GM06990 (cell line): ENCODE data around the gene ARHGAP24.

ENCODE experiments used
- DNase-seq: peaks from one replicate; pipeline ENCODE4 v3.0.0-alpha.2; 2011; ENCODE audit not compliant: insufficient read length; ENCODE audit errors: extremely low read depth
- H3K27me3 ChIP-seq: replicated peaks from 2 replicates; pipeline ENCODE4 v1.6.0; 2011; ENCODE audit warnings: low read length; ENCODE audit not compliant: control insufficient read depth, insufficient read depth
- H3K36me3 ChIP-seq: 2 replicates; pipeline ENCODE4 v1.5.1; 2011; ENCODE audit warnings: low read length; ENCODE audit not compliant: control insufficient read depth, insufficient read depth
- H3K4me3 ChIP-seq: replicated peaks from 2 replicates; pipeline ENCODE4 v1.5.1; 2011; ENCODE audit warnings: low read depth, mild to moderate bottlenecking, control low read depth, low read length
- CTCF ChIP-seq: IDR thresholded peaks from 2 replicates; pipeline ENCODE4 v1.5.1; 2011; ENCODE audit warnings: low read length, control low read depth, mild to moderate bottlenecking, inconsistent platforms; ENCODE audit not compliant: insufficient read depth, poor library complexity, severe bottlenecking

ARHGAP24 gene

DNA sequence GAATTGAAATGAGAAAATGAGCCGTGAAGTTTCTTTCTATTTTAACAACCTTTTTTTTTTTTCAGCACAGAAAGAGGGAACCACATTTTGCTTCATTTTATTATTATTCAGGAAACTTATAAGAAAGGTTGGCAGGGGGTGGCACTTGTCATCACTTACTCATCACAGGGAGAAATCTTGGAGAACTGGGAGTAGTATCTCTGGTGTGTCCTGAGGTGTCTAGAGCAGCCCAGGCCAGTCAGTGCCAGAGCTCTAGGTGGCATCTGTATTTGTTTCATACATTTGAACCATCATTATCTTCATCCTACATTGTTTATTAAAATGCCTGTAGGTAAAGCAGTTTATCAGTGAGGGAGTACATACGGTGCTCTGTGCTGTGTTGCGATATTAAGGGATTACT lies 43.8 kb upstream of the ARHGAP24 start:
- H3K4me3 ChIP-seq, result no peak overlapping the region
- H3K36me3 ChIP-seq, result no peaks in the 10 kb centered on the region
- no peak for TF ChIP-seq CTCF
- no peaks in the 10 kb centered on the region for H3K27me3 ChIP-seq
- no peak for DNase-seq

GRCh38 chr4:85431881-85432485 lies 43.0 kb upstream of the ARHGAP24 start:
- Histone ChIP-seq H3K36me3 (no peaks in the 10 kb centered on the region), H3K4me3 (no peak overlapping the region), H3K27me3 (no peaks in the 10 kb centered on the region)
- DNase-seq, result no peak
- TF ChIP-seq CTCF, result no peak

DNA sequence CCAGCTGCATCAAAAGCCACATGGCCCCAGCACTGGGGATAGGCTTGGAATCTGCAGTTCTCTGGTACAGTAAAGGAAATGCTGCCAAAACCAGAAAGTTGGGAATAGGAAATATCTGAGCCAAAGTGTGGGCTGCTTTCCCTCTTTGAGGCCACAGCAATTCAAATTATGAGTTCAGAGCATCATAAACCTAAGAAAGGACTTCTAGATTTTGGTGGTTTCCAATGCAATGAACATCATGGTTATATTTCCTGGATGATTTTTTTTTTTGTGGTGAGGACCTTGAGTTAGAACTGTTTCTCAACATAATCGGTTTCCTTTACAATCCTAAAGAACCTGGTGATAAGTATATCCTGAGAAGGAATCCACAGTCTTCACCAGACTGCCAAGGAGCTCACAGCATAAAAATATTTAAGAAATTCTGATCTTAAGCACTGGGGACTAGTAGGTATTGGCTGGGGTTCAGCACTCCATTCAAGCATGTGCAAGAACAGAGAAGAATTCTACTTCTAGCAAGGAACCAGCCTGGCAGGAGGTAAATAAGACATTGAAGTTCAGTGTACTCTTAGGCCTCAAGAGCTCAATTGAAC lies 29.8 kb upstream of the ARHGAP24 start:
- DNase-seq, result no peak
- no peak for TF ChIP-seq CTCF
- H3K36me3 ChIP-seq, result no peaks in the 10 kb centered on the region
- no peak overlapping the region for H3K4me3 ChIP-seq
- H3K27me3 ChIP-seq, result no peaks in the 10 kb centered on the region

DNA sequence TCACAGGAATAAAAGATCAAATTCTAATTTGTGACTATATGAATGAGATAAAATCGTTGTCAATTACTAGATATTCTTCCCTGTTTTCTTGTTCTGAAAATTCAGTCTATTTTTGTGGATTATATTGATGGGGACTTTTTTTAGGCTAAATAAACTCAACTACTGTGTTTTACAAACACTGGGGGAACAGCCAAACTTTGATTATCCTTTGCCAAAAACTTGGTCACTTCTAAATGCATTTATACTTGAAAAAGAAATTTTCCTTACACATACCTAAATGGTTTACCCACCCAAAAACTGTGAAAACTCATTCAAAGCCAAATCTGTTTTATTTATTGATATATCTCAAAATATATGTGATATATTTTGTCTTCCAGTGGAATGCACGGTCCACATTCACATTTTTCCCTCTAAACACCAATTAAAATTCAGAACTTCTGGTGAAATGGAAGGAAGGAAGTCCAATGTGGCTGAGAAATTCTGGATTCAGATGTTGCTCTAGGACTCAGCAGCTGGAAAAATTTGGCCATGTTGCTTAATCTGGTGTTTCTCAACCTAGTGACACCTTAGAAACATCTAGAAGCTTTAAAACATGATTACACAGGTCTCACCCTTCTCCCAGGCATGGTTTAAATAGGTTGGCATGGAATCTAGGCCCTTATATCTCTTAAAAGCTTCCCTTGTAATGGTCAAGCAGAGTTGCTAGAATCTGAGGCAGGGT lies 28.6 kb upstream of the ARHGAP24 start:
- Histone ChIP-seq H3K4me3 (no peak overlapping the region), H3K27me3 (no peaks in the 10 kb centered on the region), H3K36me3 (no peaks in the 10 kb centered on the region)
- DNase-seq, result no peak
- TF ChIP-seq CTCF, result no peak

GRCh38 chr4:85448906-85449890 lies 25.8 kb upstream of the ARHGAP24 start:
- TF ChIP-seq CTCF, result no peak
- H3K4me3 ChIP-seq, result no peak overlapping the region
- no peaks in the 10 kb centered on the region for H3K36me3 ChIP-seq
- H3K27me3 ChIP-seq, result no peaks in the 10 kb centered on the region
- no peak for DNase-seq
